Measurements from ENCODE around the gene PLEK2. TPM values are rescaled to one million over a fixed set of nuclear protein-coding genes. Genes with fewer than 3 reads are reported as not detected.

PLEK2 gene
- total RNA-seq, 1 experiment from 2014 or later = 9.1 TPM

- TF ChIP-seq, protein P1, sequence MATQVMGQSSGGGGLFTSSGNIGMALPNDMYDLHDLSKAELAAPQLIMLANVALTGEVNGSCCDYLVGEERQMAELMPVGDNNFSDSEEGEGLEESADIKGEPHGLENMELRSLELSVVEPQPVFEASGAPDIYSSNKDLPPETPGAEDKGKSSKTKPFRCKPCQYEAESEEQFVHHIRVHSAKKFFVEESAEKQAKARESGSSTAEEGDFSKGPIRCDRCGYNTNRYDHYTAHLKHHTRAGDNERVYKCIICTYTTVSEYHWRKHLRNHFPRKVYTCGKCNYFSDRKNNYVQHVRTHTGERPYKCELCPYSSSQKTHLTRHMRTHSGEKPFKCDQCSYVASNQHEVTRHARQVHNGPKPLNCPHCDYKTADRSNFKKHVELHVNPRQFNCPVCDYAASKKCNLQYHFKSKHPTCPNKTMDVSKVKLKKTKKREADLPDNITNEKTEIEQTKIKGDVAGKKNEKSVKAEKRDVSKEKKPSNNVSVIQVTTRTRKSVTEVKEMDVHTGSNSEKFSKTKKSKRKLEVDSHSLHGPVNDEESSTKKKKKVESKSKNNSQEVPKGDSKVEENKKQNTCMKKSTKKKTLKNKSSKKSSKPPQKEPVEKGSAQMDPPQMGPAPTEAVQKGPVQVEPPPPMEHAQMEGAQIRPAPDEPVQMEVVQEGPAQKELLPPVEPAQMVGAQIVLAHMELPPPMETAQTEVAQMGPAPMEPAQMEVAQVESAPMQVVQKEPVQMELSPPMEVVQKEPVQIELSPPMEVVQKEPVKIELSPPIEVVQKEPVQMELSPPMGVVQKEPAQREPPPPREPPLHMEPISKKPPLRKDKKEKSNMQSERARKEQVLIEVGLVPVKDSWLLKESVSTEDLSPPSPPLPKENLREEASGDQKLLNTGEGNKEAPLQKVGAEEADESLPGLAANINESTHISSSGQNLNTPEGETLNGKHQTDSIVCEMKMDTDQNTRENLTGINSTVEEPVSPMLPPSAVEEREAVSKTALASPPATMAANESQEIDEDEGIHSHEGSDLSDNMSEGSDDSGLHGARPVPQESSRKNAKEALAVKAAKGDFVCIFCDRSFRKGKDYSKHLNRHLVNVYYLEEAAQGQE (IDR thresholded peaks at IDR 0.05; ENCODE audit: insufficient read depth in 1 of 2, low read depth in 2 of 2, low read length in 1 of 2) = no peak
- TF ChIP-seq POLR2AphosphoS5 (IDR thresholded peaks at IDR 0.05; ENCODE audit: low read depth, low read length) = no peak
- TF ChIP-seq, protein P2, sequence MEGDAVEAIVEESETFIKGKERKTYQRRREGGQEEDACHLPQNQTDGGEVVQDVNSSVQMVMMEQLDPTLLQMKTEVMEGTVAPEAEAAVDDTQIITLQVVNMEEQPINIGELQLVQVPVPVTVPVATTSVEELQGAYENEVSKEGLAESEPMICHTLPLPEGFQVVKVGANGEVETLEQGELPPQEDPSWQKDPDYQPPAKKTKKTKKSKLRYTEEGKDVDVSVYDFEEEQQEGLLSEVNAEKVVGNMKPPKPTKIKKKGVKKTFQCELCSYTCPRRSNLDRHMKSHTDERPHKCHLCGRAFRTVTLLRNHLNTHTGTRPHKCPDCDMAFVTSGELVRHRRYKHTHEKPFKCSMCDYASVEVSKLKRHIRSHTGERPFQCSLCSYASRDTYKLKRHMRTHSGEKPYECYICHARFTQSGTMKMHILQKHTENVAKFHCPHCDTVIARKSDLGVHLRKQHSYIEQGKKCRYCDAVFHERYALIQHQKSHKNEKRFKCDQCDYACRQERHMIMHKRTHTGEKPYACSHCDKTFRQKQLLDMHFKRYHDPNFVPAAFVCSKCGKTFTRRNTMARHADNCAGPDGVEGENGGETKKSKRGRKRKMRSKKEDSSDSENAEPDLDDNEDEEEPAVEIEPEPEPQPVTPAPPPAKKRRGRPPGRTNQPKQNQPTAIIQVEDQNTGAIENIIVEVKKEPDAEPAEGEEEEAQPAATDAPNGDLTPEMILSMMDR (IDR thresholded peaks at IDR 0.05) = no peak
- TF ChIP-seq SIN3A (IDR thresholded peaks at IDR 0.05; ENCODE audit: borderline replicate concordance, insufficient read depth, low read depth, low read length) = no peak
- no peak for TF ChIP-seq TCF7L2 (IDR thresholded peaks at IDR 0.05; ENCODE audit: low read depth, low read length)
- H3K36me3 ChIP-seq (ENCODE audit: control insufficient read depth, insufficient read depth, low read length) = peaks cover 62% of the 10 kb centered on the region
- H3K4me3 ChIP-seq (ENCODE audit: low read depth in 2 of 2, low read length in 2 of 2) = no peak overlapping the region
- intact Hi-C loops (cut with micrococcal nuclease; ENCODE audit: unreplicated experiment) (no loop called here), in situ Hi-C loops (cut with HindIII; ENCODE audit: low pct_unique_long_range_greater_than_20kb, low sequenced_read_pairs) (no loop called here)
- no TSS peak for BruUV-seq (replicated peaks)
- no peaks in the 10 kb centered on the region for H3K9me3 ChIP-seq (ENCODE audit: control insufficient read depth, insufficient read depth, low read depth, low read length)
- POLR2A ChIA-PET = interaction anchor here (0.7 kb wide), 2 partner anchors 13 to 174 kb away, joined by 4 to 11 read pairs; no protein-coding TSS in a partner anchor
- H3K27ac ChIP-seq (ENCODE audit: low read length) = no peak overlapping the region
- DNase-seq (ENCODE audit: low read depth, low spot score) (no peak), ATAC-seq (no peak)
- CTCF ChIA-PET = no interaction called here
- H3K27me3 ChIP-seq (ENCODE audit: control insufficient read depth, insufficient read depth, low read length) = no peaks in the 10 kb centered on the region
- no peaks in the 10 kb centered on the region for H3K4me1 ChIP-seq (ENCODE audit: control insufficient read depth, insufficient read depth, low read length)
Measured at GRCh38 chr14:67377916-67378315, 34.0 kb downstream of the PLEK2 start.

- no TSS peak for BruUV-seq (replicated peaks)
- POLR2A ChIA-PET = no interaction called here
Measured at GRCh38 chr14:67373347-67373746, 38.6 kb downstream of the PLEK2 start.

More at GRCh38 chr14:67373347-67373746, 38.6 kb downstream of the PLEK2 start:
- Histone ChIP-seq H3K4me3 (ENCODE audit: low read depth in 2 of 2, low read length in 2 of 2) (no peak overlapping the region), H3K27ac (ENCODE audit: low read length) (no peak overlapping the region), H3K36me3 (ENCODE audit: control insufficient read depth, insufficient read depth, low read length) (peaks cover 46% of the 10 kb centered on the region; the same call in 1 of the 2 replicates), H3K4me1 (ENCODE audit: control insufficient read depth, insufficient read depth, low read length) (peaks cover 7% of the 10 kb centered on the region), H3K9me3 (ENCODE audit: control insufficient read depth, insufficient read depth, low read depth, low read length) (no peaks in the 10 kb centered on the region), H3K27me3 (ENCODE audit: control insufficient read depth, insufficient read depth, low read length) (no peaks in the 10 kb centered on the region)
- ATAC-seq (peak; percentile 62; the same call in 1 of the 2 replicates), DNase-seq (ENCODE audit: low read depth, low spot score) (no peak)
- in situ Hi-C loops (cut with HindIII; ENCODE audit: low pct_unique_long_range_greater_than_20kb, low sequenced_read_pairs) = no loop called here
- CTCF ChIA-PET = no interaction called here
- TF ChIP-seq, protein P2 (IDR thresholded peaks at IDR 0.05) = 0 out of 2 replicates have a peak, but pooled peaks have one; percentile 10
- TF ChIP-seq TCF7L2 (IDR thresholded peaks at IDR 0.05; ENCODE audit: low read depth, low read length) (no peak), POLR2AphosphoS5 (IDR thresholded peaks at IDR 0.05; ENCODE audit: low read depth, low read length) (no peak), SIN3A (IDR thresholded peaks at IDR 0.05; ENCODE audit: borderline replicate concordance, insufficient read depth, low read depth, low read length) (no peak)
- TF ChIP-seq, protein P1 (IDR thresholded peaks at IDR 0.05; ENCODE audit: insufficient read depth in 1 of 2, low read depth in 2 of 2, low read length in 1 of 2) = no peak
- intact Hi-C loops (cut with micrococcal nuclease; ENCODE audit: unreplicated experiment) = no loop called here

All from Panc1 (cell line).